ENCODE data around the gene GATA2. TPM values are rescaled to one million over a fixed set of nuclear protein-coding genes. Genes with fewer than 3 reads are reported as not detected.

Gene GATA2
- polyA plus RNA-seq, 1 donor: 3.6 TPM

- DNase-seq: no peak
These were observed 36.9 kb downstream of the GATA2 start for GRCh38 chr3:128455786-128456748.

DNA sequence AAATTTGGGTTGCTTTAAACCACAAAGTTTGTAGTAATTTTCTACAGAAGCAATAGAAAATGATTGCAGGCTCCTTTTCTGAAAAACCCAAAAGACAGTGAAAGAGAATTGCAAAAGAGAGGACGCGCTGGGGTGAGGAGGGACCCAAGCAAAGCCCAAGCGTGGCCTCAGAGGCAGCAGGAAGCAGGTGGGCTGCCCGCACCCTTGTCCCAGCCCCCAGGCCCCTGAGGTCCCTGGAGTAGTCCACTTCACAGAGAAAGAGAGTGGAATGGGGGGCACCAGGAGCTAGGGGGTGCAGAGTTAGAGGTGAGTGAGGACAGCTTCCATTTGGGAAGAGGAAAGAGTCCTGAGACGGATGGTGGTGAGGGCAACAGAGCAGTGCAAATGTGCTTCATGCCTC lies 37.9 kb downstream of the GATA2 start:
- no peak for DNase-seq

DNA sequence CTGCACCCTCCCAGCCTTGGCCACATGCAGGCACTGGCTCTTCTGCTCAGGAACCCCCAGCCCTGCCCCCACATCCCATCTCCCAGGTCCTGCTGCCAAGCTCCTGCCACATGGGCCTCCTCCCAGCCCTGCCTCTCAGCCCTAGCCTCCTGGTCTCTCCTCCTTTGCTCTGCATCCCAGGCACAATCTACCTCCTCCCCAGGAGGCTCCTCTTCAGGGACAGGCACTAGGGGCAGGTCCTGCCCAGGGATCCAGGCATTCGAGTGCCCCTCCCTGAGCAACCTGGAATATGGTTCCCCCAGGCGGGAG lies 38.7 kb downstream of the GATA2 start:
- DNase-seq: no peak

- DNase-seq: no peak
These were observed 39.3 kb downstream of the GATA2 start for GRCh38 chr3:128453501-128454309.

DNA sequence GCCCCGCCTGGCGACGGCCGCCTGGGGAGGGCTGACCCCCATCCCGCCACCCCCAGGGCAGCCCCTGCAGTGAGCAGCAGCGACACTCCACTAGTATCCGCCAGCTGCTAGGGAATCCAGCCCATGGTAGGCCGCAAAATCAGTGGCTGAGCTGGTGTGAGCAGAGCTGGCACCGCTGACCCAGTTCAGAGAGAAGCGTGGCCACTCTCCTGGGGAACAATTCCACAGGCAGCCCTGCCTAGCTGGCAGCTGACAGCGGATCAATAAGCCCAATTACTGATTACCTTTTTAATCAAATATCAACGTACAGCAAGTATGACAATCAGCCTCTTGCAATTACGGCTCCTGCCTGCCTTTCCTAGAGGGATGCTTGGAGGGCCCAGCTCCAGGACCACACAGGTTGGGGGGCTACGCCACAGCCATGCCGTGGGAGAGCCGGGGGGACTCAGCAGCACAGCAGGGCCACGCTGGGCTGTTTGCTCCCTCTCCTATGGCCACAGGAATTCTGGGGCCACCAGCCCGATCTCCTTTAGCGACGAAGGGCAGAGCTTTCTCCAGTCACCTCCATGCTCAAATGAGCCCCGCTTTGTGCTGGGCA lies 40.2 kb downstream of the GATA2 start:
- no peak for DNase-seq

DNA sequence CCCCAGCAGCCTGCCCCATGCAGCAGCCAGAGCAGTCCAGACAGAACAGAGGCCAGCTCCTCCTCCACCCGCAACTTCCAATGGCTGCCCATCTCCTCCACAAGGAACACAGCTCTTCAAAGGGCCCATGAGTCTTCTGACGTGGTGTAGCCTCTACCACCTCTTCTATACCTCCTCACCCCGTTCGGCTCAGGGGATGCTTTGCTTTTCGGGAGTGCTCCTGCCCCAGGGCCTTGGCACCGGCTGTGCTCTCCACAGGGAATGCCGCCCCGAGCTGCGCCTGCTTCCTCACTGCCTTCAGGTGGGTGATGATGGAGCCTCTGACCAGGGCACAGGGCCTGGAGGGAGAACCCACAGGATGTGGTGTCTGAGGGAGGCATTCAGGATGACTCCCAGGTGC lies 40.9 kb downstream of the GATA2 start:
- no peak for DNase-seq

DNA sequence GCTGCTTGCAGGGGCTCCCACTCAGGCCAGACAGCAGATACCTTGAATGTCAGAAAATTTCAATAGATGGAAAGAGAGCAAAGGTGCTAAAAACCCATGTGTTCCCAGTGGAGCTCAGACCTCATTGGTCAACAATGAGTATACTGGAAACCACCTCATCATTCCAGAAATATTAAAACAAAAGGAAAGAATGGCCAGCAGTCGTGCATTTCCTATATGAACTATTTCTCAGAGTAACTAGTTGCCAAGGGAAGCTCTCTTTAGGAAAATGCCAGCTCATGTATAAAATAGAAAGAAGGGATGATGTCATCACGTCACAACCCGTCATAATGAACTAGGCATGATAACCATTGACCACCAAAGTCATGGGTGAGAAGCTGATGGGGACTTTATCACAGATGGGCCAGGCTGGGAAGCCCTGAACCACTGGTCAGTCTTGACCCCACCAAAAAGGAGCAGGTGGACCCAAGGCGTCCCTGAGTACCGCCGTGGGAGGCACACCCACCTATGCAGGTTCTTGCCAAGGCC lies 43.8 kb downstream of the GATA2 start:
- DNase-seq: no peak

GRCh38 chr3:128448491-128448890 lies 44.5 kb downstream of the GATA2 start:
- DNase-seq: no peak

DNA sequence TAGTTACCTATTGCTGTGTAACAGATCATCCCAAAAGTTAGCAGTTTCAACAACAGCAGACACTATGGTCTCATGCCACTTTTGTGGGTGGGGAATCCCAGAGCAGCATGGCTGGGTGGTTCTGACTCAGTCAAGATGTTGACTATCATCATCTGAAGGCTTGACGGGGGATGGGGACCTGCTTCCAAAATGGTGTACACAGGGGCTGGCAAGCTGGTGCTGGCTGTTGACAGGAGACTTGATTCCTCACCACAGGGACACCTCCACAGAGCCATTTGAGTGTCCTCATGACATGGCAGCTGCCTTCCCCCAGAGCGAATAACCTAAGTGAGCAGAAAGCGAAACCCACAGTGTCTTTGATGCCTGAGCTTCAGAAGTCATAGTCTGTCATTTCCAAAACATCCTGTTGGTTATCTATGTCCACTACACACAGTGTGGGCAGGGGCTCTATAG lies 45.4 kb downstream of the GATA2 start:
- no peak for DNase-seq

DNA sequence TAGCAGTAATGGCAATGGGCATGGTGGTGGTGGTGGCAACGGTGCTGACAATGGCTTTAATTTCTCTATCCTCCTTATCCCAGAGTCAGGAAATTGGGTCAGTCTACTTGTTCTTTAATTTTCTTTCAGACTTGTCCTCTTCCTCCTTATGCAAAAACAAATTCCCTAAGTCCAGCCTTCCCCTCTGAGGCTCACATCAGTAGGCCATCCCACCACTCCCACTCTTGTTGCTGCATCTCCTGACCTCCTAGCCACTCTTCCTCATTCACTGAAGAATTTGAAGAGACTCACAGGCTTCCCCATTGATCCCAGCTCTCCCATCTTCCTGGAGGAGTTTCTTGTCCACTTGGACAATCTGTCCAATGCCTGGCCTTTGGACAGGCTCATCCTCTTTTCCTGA lies 46.2 kb downstream of the GATA2 start:
- DNase-seq: no peak

DNA sequence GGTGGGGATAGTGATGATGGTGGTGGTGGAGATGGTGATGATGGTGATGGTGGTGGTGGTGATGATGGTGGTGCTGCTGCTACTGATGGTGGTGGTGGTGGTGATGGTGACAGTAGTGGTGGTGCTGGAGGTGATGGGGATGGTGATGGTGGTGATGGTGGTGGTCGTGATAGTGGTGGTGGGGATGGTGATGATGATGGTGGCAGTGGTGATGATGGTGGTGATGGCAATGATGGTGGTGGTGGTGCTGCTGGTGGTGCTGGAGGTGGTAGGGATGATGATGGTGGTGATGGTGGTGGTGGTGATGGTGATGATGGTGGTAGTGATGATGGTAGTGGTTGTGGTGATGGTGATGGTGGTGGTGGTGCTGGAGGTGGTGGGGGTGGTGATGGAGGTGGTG lies 47.6 kb downstream of the GATA2 start:
- DNase-seq: no peak

DNA sequence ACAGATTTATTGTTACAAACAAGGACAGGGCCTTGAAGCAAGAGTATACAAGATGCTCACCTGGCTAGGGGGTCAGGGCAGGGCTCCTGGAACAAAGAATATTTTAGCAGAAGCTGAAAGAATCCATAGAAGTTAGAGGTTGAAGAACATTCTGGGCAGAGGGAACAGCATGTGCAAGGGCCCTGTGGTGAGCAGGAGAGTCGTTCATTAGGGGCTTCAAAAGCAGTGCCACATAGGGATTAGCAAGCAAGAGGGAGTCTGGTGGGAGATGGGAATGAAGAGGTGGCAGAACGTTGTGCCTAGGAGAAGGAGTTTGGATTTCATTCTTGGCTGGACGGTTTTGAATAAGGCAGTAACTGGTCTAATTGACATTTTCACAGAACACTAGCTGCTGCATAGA lies 49.2 kb downstream of the GATA2 start:
- DNase-seq: no peak

DNA sequence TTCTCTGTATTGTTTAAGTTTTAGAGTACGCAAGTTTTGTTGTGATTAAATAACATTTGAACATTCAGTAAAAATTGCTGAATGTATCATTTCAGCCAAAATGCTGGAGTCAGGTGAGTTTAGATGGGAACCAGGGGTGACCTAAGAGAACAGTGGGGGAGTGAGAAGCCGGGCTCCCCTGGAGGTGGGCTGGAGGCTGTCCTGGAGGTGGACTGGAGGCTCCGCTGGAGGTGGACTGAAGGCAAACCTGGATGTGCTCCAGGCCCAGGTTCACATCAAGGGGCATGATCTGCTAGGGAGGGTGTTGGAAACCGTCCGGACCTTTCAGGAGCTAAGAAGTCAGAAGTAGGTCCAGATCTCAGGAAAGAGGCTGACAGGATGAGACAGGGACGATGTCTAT lies 50.1 kb downstream of the GATA2 start:
- no peak for DNase-seq

DNA sequence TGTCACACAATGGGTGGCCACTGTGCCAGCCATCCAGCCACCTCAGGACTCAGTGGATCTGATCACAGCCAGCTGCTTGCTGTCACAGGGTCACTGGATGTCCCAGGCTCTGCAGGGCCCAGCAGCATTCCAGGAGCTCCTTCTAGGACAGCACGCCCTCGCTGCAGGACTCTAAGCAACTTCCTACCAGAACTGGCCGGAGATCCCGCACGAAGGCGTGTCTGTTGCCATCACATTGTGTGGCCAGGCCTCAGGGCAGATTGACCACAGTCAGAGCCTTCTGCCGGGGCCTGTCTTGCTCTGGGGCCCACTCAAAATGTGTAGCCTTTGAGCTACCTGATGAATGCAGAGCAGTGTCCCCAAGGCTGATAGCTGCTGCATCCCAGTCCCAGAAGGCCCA lies 50.9 kb downstream of the GATA2 start:
- DNase-seq: no peak

DNA sequence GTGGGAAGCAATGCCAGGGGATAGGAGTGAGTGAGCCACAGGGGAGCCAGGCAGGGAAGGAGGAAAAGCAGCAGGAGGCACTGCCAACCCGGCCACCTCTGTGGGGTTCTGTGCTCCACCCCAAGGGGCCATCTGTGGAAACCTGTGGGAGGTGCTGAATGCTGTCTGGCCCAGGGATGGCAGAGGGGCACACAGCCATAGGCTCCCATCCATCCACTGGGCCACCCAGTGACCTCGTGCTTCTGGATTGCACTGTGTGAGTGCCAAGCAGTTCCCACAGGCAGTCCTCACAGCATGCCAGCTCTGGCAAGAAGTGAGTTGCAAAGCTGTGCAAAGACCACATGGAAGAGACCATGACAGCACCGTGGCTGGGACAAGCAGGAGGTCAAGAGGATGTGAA lies 53.8 kb downstream of the GATA2 start:
- DNase-seq: no peak

- DNase-seq: no peak
These were observed 54.4 kb downstream of the GATA2 start for GRCh38 chr3:128438488-128439072.

GRCh38 chr3:128436214-128436613 lies 56.8 kb downstream of the GATA2 start:
- no peak for DNase-seq

DNA sequence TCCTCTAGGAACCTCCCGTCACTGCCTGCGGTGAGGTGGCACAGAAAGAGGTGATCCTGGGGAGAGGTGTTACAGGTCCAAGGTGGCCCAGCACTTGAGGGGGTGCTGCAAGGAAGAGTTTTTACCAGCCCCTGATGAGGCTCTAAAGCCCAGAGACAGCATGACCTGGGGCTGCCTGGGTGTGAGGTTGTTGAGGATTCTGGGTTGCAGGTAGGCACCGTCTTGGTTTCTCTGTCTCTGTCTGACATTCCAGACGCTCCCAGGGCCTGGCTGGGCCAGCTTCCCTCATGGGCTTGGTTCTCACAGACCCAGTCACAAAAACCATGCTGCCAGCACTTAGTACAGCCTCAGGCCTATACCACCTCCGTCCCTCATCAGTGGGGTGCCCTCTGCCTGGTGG lies 57.4 kb downstream of the GATA2 start:
- DNase-seq: no peak

DNA sequence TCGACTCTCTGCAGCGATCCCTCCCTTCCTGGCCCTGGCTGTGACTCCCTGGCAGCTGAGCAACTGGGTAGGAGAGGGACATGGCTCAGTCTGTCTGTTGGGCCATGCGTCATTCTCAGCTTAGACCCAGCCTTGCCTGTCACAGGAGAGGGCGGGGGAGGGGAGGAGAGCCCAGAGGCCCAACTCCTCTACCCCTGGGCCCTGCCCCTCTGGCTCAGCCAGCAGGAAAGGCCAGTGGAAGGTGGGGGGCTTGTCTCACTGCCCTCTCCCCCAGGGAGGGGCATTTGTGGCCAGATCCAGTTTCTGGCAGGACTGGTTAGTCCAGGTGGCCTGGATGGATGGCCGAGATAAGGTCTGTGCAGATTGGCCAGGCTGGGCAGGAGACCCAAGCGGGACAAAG lies 57.9 kb downstream of the GATA2 start:
- no peak for DNase-seq

DNA sequence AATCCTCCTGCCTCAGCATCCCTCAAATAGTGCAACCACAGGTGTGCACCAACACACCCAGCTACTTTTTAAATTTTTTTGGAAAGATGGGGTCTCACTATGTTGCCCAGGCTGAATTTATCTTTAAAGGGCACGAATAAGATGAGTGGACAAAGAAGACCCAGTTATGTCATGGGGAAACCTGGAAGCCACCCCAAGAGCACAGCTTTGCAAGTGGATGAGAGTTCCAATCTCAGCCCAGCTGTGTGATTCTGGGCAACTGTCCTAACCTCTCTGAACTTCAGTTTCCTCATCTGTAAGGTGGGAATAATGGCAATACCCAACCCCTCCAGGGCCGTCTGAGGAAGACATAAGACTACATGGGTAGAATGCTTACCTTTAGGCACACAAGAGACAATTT lies 58.5 kb downstream of the GATA2 start:
- DNase-seq: no peak

- no peak for DNase-seq
These were observed 59.2 kb downstream of the GATA2 start for GRCh38 chr3:128433837-128434165.

- DNase-seq: no peak
These were observed 59.8 kb downstream of the GATA2 start for GRCh38 chr3:128432971-128433836.
